ENCODE measurements around the gene TMIGD2. TPM values are rescaled to one million over a fixed set of nuclear protein-coding genes. Genes with fewer than 3 reads are reported as not detected.

TMIGD2 gene
- not detected in 2 replicates for total RNA-seq

GRCh38 chr19:4302243-4302640 lies at the start of gene TMIGD2:
TMIGD2 (minus strand) TSS chr19:4302389; CDS start chr19:4302385, 4 bp downstream.

GRCh38 chr19:4343370-4344307 lies 41.5 kb upstream of the TMIGD2 start, which contains the start of gene MPND:
MPND (plus strand) TSS chr19:4343562; CDS start chr19:4343594, 32 bp downstream.

GRCh38 chr19:4338441-4339355 lies 36.5 kb upstream of the TMIGD2 start, which contains the start of gene STAP2:
STAP2 (minus strand) TSS chr19:4338827; CDS start chr19:4338753, 74 bp downstream.

GRCh38 chr19:4304538-4305256 lies 2.5 kb upstream of the TMIGD2 start, which contains the start of gene FSD1:
FSD1 (plus strand) TSS chr19:4304598; CDS start chr19:4304747, 149 bp downstream.

GRCh38 chr19:4278419-4279266 lies 23.5 kb downstream of the TMIGD2 start, which contains the start of gene SHD:
SHD (plus strand) TSS chr19:4279266; CDS start chr19:4280064, 798 bp downstream.

GRCh38 chr19:4246767-4247593 lies 55.2 kb downstream of the TMIGD2 start, which contains the start of gene YJU2:
YJU2 (plus strand) TSS chr19:4247080; CDS start chr19:4247147, 67 bp downstream.

Other genes with a start within 250 kb of the TMIGD2 start
- 21.1 and 36.2 TPM in 2 replicates for gene ZBTB7A, start 235.5 kb downstream of the TMIGD2 start, total RNA-seq
- gene MAP2K2, start 178.3 kb downstream of the TMIGD2 start, total RNA-seq = 111 and 139 TPM in 2 replicates
- not detected in 2 replicates for gene CREB3L3, start 148.8 kb downstream of the TMIGD2 start, total RNA-seq
- gene SIRT6, start 119.8 kb downstream of the TMIGD2 start, total RNA-seq = 13.4 and 24.6 TPM in 2 replicates
- 2.1 and 2.9 TPM in 2 replicates for gene ANKRD24, start 119.7 kb downstream of the TMIGD2 start, total RNA-seq
- gene EBI3, start 72.9 kb downstream of the TMIGD2 start, total RNA-seq = 0.28 and 0.30 TPM in 2 replicates
- 8.0 and 12.1 TPM in 2 replicates for gene YJU2, start 55.3 kb downstream of the TMIGD2 start, total RNA-seq
- gene SHD, start 23.1 kb downstream of the TMIGD2 start, total RNA-seq = not detected in 2 replicates
- gene FSD1, start 2.2 kb upstream of the TMIGD2 start, total RNA-seq = 16.9 and 23.8 TPM in 2 replicates
- gene STAP2, start 36.4 kb upstream of the TMIGD2 start, total RNA-seq = 1.2 and 3.0 TPM in 2 replicates
- gene MPND, start 41.2 kb upstream of the TMIGD2 start, total RNA-seq = 4.5 and 4.6 TPM in 2 replicates
- 28.5 and 65.0 TPM in 2 replicates for gene SH3GL1, start 98.2 kb upstream of the TMIGD2 start, total RNA-seq
- 2.4 and 9.3 TPM in 2 replicates for gene CHAF1A, start 100.3 kb upstream of the TMIGD2 start, total RNA-seq
- gene UBXN6, start 155.4 kb upstream of the TMIGD2 start, total RNA-seq = 77.8 and 78.7 TPM in 2 replicates
- gene HDGFL2, start 169.9 kb upstream of the TMIGD2 start, total RNA-seq = 37.7 and 60.6 TPM in 2 replicates
- gene PLIN4, start 216.1 kb upstream of the TMIGD2 start, total RNA-seq = 0.09 TPM in 1 of 2 replicates, not detected in the other
- gene PLIN5, start 232.8 kb upstream of the TMIGD2 start, total RNA-seq = not detected in 2 replicates
- not detected in 2 replicates for gene LRG1, start 237.6 kb upstream of the TMIGD2 start, total RNA-seq

All from smooth muscle cell of the umbilical artery (primary cell).